DND-41 (cell line): ENCODE data around the gene ADAMTSL4.
"Not testable (repeated sequence)": the region's sequence is repeated elsewhere in the genome, so short reads cannot be mapped to it uniquely, and the experiment has no call there.

Experiments
- ATAC-seq: fragments of 200-7000 bp; cut with Tn5 transposase; 3 replicates; pipeline ENCODE4 v1.9.1; 2021; ENCODE audit warnings: low read depth; ENCODE audit not compliant: insufficient read depth
- DNase-seq: peaks from one replicate; pipeline ENCODE4 v3.0.0-alpha.2; 2020
- H2AFZ ChIP-seq: 2 replicates; pipeline ENCODE4 v1.6.0; 2012; ENCODE audit warnings: low read depth, low read length
- H3K27ac ChIP-seq: 2 replicates; pipeline ENCODE4 v1.5.1; 2012; ENCODE audit warnings: low read length, inconsistent platforms
- H3K27me3 ChIP-seq: fragments of 200-600 bp; sonication (generic); 2 replicates; pipeline ENCODE4 v1.6.0; 2012; ENCODE audit warnings: low read length, mild to moderate bottlenecking, inconsistent platforms; ENCODE audit not compliant: insufficient read depth, poor library complexity
- H3K36me3 ChIP-seq: 2 replicates; pipeline ENCODE4 v1.5.1; 2012; ENCODE audit warnings: low read length, inconsistent platforms; ENCODE audit not compliant: insufficient read depth
- H3K4me1 ChIP-seq: 2 replicates; pipeline ENCODE4 v1.5.1; 2012; ENCODE audit warnings: mild to moderate bottlenecking, low read length; ENCODE audit not compliant: insufficient read depth
- H3K4me2 ChIP-seq: 2 replicates; pipeline ENCODE4 v1.6.0; 2012; ENCODE audit warnings: mild to moderate bottlenecking, moderate library complexity, low read length, inconsistent platforms; ENCODE audit not compliant: insufficient read depth
- H3K4me3 ChIP-seq, 2 experiments: fragments of 200-600 bp in 1 of 2; shearing (Covaris generic) in 1 of 2; 2 replicates each; pipeline ENCODE4 v1.5.1; 2012 to 2016; ENCODE audit warnings: inconsistent platforms in 2 of 2, low read length in 2 of 2, mild to moderate bottlenecking in 2 of 2, low read depth in 1 of 2, moderate library complexity in 1 of 2
- H3K79me2 ChIP-seq: 2 replicates; pipeline ENCODE4 v1.6.0; 2012; ENCODE audit warnings: low read length, inconsistent platforms; ENCODE audit not compliant: insufficient read depth
- H3K9ac ChIP-seq: 2 replicates; pipeline ENCODE4 v1.6.0; 2012; ENCODE audit warnings: low read depth, mild to moderate bottlenecking, inconsistent platforms, low read length, moderate library complexity
- H3K9me3 ChIP-seq: 2 replicates; pipeline ENCODE4 v1.5.1; 2012; ENCODE audit warnings: low read length, moderate library complexity, mild to moderate bottlenecking, inconsistent platforms; ENCODE audit not compliant: insufficient read depth, severe bottlenecking
- H4K20me1 ChIP-seq: 2 replicates; pipeline ENCODE4 v1.6.0; 2012; ENCODE audit warnings: low read length; ENCODE audit not compliant: insufficient read depth
- CTCF ChIP-seq: IDR thresholded peaks from 2 replicates; pipeline ENCODE4 v1.5.1; 2012; ENCODE audit warnings: borderline replicate concordance, low read length, moderate library complexity, mild to moderate bottlenecking; ENCODE audit not compliant: poor library complexity, severe bottlenecking; ENCODE audit errors: extremely low read depth
- EZH2 ChIP-seq: IDR thresholded peaks from 3 replicates; pipeline ENCODE4 v1.6.1; 2012; ENCODE audit warnings: borderline replicate concordance, low read depth, mild to moderate bottlenecking, moderate library complexity, low read length, inconsistent platforms; ENCODE audit not compliant: severe bottlenecking

The ADAMTSL4 gene

GRCh38 chr1:150572918-150573647 is 23.9 kb downstream of the ADAMTSL4 start:
- Histone ChIP-seq H3K9ac (no peak overlapping the region), H3K4me1 (peaks cover 79% of the 10 kb centered on the region), H3K27ac (no peak overlapping the region), H3K27me3 (no peaks in the 10 kb centered on the region), H2AFZ (no peak overlapping the region), H4K20me1 (peaks cover 55% of the 10 kb centered on the region), H3K79me2 (peaks cover 91% of the 10 kb centered on the region), H3K36me3 (peaks cover 57% of the 10 kb centered on the region), H3K4me2 (peak overlapping the region; percentile 14; the same call in 1 of the 2 replicates), H3K9me3 (no peaks in the 10 kb centered on the region), H3K4me3 (no peak overlapping the region)
- DNase-seq (no peak), ATAC-seq (no peak)
- TF ChIP-seq EZH2 (no peak), CTCF (no peak)

- H3K9me3 ChIP-seq, H3K27me3 ChIP-seq, H3K4me2 ChIP-seq, H3K9ac ChIP-seq, H3K27ac ChIP-seq, H2AFZ ChIP-seq, H3K4me3 ChIP-seq, DNase-seq, ATAC-seq: not testable (repeated sequence)
- Histone ChIP-seq H4K20me1 (peaks cover 56% of the 10 kb centered on the region), H3K4me1 (peaks cover 73% of the 10 kb centered on the region), H3K36me3 (peaks cover 63% of the 10 kb centered on the region), H3K79me2 (peaks cover 91% of the 10 kb centered on the region)
Observed at GRCh38 chr1:150573648-150574071, 24.5 kb downstream of the ADAMTSL4 start.

- Histone ChIP-seq H3K9me3 (no peaks in the 10 kb centered on the region), H3K4me3 (peak overlapping the region in 1 of 2 experiments; percentile 83; a peak in 1 of 4 replicates), H3K27me3 (no peaks in the 10 kb centered on the region), H3K36me3 (peaks cover 67% of the 10 kb centered on the region), H3K9ac (peak overlapping the region; percentile 95; the same call in 1 of the 2 replicates), H2AFZ (no peak overlapping the region), H3K4me1 (peaks cover 65% of the 10 kb centered on the region), H3K79me2 (peaks cover 93% of the 10 kb centered on the region), H3K27ac (peak overlapping the region; percentile 25; the same call in 1 of the 2 replicates), H4K20me1 (peaks cover 58% of the 10 kb centered on the region), H3K4me2 (peak overlapping the region; percentile 84; the same call in 1 of the 2 replicates)
- DNase-seq (no peak), ATAC-seq (no peak)
- TF ChIP-seq CTCF, result no peak
- TF ChIP-seq EZH2, result no peak
Observed at GRCh38 chr1:150574260-150575071, 25.3 kb downstream of the ADAMTSL4 start.

GRCh38 chr1:150575072-150575489 is 25.9 kb downstream of the ADAMTSL4 start:
- Histone ChIP-seq H2AFZ (no peak overlapping the region), H4K20me1 (peaks cover 58% of the 10 kb centered on the region), H3K9me3 (no peaks in the 10 kb centered on the region), H3K9ac (peak overlapping the region; percentile 95; the same call in 1 of the 2 replicates), H3K4me3 (peak overlapping the region in 1 of 2 experiments; percentile 83; a peak in 2 of 4 replicates), H3K27ac (peak overlapping the region; percentile 35; the same call in 1 of the 2 replicates), H3K27me3 (no peaks in the 10 kb centered on the region), H3K36me3 (peaks cover 67% of the 10 kb centered on the region), H3K4me2 (peak overlapping the region; percentile 84), H3K79me2 (peaks cover 87% of the 10 kb centered on the region), H3K4me1 (peaks cover 63% of the 10 kb centered on the region)
- ATAC-seq, result no peak
- TF ChIP-seq EZH2, result no peak
- no peak for TF ChIP-seq CTCF
- no peak for DNase-seq
